GM03348 (cell line): ENCODE measurements around the gene AMT.

Source experiments
- DNase-seq: peaks from one replicate; pipeline ENCODE4 v3.0.0; 2012; ENCODE audit warnings: low spot score

AMT gene, protein sequence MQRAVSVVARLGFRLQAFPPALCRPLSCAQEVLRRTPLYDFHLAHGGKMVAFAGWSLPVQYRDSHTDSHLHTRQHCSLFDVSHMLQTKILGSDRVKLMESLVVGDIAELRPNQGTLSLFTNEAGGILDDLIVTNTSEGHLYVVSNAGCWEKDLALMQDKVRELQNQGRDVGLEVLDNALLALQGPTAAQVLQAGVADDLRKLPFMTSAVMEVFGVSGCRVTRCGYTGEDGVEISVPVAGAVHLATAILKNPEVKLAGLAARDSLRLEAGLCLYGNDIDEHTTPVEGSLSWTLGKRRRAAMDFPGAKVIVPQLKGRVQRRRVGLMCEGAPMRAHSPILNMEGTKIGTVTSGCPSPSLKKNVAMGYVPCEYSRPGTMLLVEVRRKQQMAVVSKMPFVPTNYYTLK

DNA sequence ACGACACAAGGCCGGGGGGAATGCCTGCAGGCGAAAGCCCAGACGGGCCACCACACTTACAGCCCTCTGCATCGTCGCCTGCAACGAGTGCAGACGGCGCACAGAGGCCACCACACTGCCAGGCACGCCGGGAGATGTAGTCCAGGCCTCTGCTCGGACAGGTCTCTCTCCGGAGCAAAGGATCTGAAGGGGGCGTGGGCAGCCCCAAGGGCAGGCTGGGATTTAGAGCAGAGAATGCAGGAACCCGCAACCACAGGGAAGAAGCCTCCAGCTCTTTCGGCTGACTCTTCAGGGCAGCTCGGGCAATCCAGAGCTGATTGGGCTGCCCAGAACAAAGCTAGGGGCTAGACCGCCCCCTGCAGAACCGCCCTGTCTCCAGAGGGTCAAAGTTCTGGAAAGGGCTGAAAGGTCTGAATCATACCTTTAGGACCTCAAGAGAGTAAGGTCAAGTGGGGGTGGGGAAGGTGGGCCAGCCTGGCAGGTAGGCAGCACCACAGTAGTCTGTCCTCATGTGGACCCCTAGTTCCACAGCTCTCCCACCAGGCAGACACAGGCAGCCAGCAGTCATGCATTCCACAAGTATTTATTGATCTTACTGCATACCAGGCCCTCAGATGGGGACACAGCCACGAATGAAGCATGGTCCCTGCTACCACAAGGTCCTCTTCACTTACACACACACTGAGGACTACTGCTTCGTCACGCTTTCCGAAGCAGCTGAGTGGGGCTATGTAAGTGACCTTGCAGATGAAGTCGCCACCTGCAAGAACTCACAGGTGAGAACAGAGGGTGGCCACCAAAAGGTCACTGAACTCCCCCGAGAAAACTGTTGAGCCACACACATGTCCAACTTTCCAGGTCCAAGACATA, at the start of gene AMT:
TSS of gene AMT (minus strand) at position 95 of the 870 bp plus-strand sequence. CDS start at position 72, 23 bp downstream.
- no peak for DNase-seq

DNA sequence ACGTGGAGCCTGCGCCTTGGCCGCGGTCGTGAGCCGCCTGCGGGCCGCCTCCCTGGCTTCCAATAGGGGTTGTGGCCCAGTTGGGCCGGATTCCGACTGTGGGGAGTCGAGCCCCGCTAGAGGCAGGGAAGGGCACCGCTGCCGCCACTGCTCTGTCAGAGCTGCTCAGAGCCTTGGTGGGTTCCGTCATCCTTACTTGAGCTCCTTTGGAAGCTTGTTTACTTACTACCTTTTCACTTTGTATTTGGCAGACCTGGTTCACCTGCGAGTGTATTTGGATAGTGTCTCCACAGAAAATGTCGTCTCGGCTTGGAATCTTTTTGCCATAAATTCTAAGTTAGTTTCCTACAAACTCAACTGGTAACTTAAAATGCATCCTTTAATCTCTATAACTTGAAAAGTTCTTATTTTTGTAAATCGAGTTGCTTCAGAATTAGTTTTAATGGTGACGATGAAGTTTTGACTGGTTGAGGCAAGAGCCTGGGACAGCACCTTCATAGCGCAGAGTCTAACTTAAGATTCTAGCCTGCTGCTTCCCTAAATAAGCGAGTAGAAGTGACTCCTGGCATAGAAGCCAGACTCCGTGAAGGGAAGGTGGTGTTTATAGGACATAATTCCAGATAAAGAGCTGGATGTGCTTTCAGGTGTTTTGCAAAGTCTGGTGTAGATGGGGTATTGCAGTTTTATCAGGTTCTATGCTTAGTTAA, 48.6 kb upstream of the AMT start:
- no peak for DNase-seq

DNA sequence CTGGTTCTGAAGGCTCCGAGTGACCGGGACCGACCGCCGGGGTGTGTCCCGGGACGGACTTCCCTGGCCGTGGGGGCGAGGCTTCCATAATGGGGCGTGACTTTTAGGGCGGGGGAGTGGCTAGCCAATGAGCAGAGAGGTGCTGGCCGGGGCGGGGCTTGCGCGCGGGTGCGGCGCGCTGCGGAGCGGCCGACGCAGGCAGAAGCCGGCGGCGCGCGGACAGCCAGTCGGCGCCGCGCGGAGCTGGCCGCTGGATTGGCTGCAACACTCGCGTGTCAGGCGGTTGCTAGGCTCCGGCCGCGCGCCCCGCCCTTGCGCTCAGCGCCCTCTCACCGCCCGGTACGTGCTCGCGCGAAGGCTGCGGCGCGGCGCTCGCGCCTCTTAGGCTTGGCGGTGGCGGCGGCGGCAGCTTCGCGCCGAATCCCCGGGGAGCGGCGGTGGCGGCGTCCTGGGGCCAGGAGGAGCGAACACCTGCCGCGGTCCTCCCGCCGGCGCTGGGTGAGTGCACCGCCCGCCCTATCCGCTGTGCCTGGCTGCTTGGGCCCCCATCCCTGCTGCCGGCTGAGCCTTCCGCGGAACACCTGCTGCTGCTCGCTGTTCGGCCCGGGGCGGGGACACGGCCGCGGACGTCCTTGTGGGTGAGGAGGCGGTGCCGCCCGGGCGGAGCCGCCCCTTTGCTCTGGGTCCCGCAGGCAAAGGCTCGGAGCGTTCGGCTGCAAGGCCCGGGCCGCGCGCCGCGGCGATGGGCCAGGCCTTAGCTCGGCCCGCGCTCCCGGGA, 47.9 kb upstream of the AMT start, which contains the start of gene DAG1:
TSS of gene DAG1 (plus strand) at position 332 of the 778 bp plus-strand sequence. CDS start 40,268 bp downstream, outside the sequence.
- peak; percentile 98 for DNase-seq

DNA sequence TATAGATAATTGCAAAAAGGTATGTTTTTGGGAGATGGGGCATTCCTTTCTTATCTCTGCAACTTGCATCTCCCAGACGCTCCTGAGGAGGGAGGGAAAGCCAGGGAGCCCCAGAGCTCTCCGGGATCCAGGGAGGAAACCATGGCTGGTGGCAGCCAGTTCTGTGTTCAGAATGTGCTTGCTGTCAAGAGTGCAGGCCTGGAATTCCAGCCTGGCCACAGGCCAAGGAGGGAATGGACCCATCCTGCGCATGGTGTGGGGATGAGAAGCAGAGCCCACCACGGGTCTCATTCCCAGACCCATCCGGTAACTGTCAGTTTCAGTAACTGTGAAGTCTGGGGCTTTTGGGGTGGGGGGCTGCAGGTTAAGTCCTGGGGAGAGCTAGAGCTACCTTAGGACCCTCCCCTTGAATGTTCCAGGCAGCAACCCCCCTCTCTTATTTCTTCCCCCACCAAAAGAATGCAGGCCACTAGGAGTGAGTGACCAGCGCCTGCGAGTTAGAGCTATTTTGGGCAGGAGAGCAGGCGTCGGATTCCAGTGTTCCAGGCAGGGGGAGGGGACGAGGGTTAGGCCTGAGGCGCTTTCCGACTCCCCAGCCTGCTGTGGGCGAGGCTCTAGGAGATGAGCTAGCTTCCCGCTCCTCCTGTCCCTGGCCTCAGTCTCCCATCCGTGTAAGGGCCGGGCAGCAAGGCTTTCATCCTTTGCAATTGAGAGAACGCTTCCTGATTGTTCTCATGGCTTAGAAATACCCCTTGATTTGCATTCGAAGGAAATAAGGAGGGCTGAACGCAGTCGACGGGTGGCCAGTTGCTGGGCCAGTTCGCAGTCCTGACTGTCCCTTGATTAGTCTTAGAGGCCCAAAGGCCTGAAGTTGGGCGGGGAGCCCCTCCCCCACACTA, 47.0 kb upstream of the AMT start:
- DNase-seq: peak; percentile 86

DNA sequence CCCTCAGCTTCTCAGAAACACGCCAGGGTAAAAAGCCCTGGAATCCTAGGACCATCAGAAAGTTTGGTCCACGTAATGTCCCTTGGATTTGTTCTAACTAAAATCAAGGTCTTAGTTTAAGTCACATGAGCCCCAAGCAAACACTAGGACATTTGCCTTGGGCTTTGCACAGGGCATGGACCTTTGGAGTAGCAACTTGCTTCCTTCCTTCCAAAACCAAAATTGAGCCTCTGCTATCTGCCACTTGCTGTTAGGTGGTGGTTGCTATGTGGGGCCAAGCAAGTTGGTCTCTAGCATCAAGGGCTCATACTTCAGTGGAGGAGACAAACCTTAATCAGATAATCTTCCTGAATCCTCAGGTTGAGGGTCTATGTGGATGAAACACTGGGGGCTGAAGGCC, 43.8 kb upstream of the AMT start:
- no peak for DNase-seq

GRCh38 chr3:49465270-49466034, 43.2 kb upstream of the AMT start:
- no peak for DNase-seq

- peak; percentile 16 for DNase-seq
These were observed 39.9 kb upstream of the AMT start for GRCh38 chr3:49462222-49462621.

DNA sequence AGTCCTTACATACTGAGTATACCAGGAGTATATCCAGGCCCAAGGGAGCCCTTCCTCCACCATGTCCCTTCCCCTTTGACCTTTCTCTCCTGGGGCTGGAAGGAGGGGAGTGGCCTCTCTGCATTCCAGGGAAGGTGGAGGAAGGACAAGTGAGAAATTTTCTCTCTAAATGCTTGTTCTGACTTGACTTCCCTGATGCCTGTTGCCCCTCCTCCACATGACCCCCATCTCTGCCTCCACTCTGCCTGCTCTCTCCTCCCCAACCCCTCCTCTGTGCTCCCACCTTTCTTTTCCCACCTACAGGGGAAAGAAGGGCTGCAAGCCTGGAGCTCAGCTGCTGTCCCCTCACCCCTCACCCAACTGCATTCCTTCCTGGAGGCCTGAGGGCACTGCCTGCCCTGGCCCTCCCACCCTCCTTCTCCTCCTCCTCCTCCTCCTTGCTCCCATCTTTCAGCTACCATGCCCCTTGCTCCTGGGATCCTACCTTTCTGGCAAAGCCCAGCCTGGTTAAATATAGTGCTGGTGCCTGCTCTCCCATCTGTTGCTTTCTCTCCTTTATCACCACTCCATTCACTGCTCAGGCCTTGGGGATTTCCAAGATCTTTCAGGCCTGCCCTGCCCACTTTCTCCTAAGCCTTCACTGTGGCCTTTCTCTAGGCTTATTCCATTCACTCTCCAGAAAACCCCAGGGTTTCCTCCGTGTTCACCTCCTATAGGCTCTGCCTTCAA, 39.3 kb upstream of the AMT start:
- peak; percentile 34 for DNase-seq

DNA sequence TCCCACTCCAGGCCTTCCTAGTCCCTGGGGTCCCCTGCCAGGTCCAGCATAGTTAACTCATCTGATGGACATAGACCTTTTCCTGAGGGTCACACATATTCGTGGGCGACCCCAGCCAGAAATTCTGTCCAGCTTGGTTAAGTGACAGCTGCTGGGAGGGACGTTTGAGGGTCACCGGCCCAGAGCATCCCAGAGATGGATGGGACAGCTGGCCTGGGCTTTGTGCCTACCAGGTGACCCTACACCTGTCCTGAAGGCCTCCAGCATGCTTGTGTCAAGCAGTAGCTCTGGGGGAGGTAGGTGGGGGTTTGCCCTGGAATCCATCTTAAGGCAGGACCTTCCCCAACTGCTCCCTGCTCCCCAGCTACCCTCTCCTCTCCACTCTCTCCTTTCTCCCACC, 38.7 kb upstream of the AMT start:
- no peak for DNase-seq

- no peak for DNase-seq
These were observed 38.1 kb upstream of the AMT start for GRCh38 chr3:49460188-49460890.

- no peak for DNase-seq
These were observed 34.2 kb upstream of the AMT start for GRCh38 chr3:49456466-49456865.

DNA sequence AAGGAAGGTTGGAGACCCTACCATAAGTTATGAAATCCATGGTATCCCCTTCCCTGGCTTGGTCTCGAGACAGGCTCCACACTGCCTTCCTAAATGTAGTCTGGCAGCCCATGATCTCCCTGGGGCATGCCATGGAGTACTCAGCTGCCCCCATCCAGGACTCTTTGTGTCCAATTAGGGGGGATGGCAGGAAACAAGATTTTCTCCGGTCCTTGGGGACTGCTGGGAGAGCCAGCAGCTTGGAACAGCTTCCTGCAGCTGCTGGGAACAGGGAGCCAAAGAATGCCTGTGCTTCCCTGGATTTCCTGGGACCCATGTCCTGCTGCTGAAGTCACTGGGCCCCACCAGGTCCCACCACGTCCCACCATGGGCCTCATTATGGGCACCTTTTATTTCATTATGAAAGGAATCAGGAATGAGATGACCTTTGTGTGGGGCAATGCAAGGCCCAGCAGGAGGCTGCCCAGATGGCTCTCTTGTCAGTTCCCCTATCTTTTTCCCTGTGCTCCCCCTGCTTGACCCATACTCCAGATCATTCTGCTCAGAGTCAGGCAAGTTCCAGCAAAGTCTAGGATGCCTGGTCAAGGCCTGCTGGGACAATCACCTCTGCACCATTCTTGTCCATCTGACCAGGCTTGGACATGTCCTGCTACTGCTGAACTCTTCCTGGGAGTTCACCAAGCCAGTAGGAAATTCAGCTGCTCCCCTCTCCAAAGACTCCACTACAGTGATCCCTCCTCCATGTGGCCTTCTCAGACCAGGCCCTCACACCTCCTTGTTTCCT, 32.8 kb upstream of the AMT start:
- DNase-seq: no peak

GRCh38 chr3:49454458-49454857, 32.2 kb upstream of the AMT start:
- DNase-seq: no peak

DNA sequence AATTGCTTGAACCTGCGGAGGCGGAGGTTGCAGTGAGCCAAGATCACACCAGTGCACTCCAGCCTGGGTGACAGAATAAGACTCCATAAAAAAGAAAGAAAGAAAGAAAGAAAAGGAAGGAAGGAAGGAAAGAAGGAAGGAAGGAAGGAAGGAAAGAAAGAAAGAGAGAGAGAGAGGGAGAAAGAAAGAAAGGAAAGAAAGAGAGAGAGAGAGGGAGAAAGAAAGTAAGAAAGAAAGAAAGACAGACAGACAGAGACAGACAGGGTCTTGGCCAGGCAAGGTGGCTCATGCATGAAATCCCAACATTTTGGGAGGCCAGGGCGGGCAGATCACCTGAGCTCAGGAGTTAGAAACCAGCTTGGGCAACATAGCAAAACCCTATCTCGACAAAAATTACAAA, 31.3 kb upstream of the AMT start:
- no peak for DNase-seq

- DNase-seq: no peak
These were observed 23.1 kb upstream of the AMT start for GRCh38 chr3:49445391-49445790.

- DNase-seq: no peak
These were observed 12.5 kb upstream of the AMT start for GRCh38 chr3:49434731-49435130.

GRCh38 chr3:49428752-49429080, 6.4 kb upstream of the AMT start:
- DNase-seq: no peak

DNA sequence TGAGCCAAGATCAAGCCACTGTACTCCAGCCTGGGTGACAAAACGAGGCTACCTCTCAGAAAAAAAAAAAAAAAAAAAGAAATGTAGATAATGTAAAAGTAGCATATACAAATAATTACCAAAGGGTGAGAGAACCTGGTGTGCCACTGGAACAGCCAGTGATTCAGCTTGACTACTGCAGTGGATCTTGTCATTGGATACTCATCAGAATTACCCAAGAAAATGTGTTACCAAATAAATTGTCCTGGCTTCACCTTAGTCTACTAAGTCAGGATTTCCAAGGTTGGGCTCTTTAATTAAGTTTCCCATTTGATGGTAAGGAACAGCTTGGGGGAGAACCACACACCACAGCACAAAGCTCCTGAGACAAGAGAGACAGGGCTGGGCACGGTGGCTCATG, 5.3 kb upstream of the AMT start:
- DNase-seq: no peak
